ENCODE results near the gene OSR1.

DNA sequence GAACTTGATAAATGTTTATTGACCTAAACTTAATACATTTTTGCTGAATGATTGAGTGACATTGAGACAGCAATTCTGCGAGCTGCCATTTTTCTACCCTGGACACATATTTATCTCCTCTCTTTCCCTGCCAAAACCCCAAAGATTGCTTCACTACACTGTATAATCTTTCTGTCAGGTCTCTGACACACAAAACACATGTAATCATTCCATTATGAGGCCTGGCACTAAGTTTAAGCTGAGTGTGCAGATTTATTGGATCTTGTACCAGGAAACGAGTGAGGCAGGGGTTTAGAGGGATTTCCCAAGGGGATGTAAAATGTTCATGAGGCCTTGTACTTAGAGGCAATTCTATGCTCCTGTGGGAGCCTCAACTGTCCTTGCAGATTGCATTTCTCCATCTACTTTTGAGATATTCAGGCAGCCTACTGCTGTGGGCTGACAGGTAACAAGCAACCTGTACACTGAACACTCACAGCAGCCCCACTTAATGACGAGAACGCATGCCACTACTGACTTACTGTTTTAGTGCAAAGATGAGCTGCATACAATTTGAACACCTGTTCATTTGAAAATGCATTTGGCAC is 13.7 kb upstream of the OSR1 start:
- TF ChIP-seq, protein P1, sequence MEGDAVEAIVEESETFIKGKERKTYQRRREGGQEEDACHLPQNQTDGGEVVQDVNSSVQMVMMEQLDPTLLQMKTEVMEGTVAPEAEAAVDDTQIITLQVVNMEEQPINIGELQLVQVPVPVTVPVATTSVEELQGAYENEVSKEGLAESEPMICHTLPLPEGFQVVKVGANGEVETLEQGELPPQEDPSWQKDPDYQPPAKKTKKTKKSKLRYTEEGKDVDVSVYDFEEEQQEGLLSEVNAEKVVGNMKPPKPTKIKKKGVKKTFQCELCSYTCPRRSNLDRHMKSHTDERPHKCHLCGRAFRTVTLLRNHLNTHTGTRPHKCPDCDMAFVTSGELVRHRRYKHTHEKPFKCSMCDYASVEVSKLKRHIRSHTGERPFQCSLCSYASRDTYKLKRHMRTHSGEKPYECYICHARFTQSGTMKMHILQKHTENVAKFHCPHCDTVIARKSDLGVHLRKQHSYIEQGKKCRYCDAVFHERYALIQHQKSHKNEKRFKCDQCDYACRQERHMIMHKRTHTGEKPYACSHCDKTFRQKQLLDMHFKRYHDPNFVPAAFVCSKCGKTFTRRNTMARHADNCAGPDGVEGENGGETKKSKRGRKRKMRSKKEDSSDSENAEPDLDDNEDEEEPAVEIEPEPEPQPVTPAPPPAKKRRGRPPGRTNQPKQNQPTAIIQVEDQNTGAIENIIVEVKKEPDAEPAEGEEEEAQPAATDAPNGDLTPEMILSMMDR (IDR thresholded peaks at IDR 0.05): no peak
- no peak for TF ChIP-seq POLR2A (IDR thresholded peaks at IDR 0.05)
